Lung (tissue), 12 donors: ENCODE measurements around the gene MPL. TPM values are rescaled to one million over a fixed set of nuclear protein-coding genes. Genes with fewer than 3 reads are reported as not detected.

ENCODE experiments used
- ATAC-seq: fragments of 200-7000 bp; cut with Tn5 transposase; one replicate; pipeline ENCODE4 v1.9.1; 2020; ENCODE audit warnings: moderate number of reproducible peaks; ENCODE audit not compliant: insufficient read depth, low FRiP score
- DNase-seq, 3 donors: peaks; one replicate each; pipeline ENCODE4 v3.0.0-alpha.2; 2013 to 2017
- H3K27ac ChIP-seq, 2 donors: one replicate each; pipeline ENCODE4 v1.5.1; 2013; ENCODE audit warnings: mild to moderate bottlenecking in 2 of 2, moderate library complexity in 2 of 2, control low read depth in 1 of 2, inconsistent platforms in 1 of 2, low read depth in 1 of 2, low read length in 1 of 2
- H3K27me3 ChIP-seq, 3 donors: one replicate each; pipeline ENCODE4 v1.5.1; 2013; ENCODE audit warnings: low read length in 2 of 3; ENCODE audit not compliant: control insufficient read depth in 3 of 3, insufficient read depth in 3 of 3
- H3K36me3 ChIP-seq, 4 donors: one replicate each; pipeline ENCODE4 v1.5.1; 2013; ENCODE audit warnings: low read length in 4 of 4, mild to moderate bottlenecking in 1 of 4, moderate library complexity in 1 of 4; ENCODE audit not compliant: control insufficient read depth in 4 of 4, insufficient read depth in 4 of 4
- H3K4me1 ChIP-seq, 5 donors: one replicate each; pipeline ENCODE4 v1.5.1; 2013; ENCODE audit warnings: low read length in 5 of 5, mild to moderate bottlenecking in 2 of 5, moderate library complexity in 1 of 5; ENCODE audit not compliant: control insufficient read depth in 5 of 5, insufficient read depth in 5 of 5
- H3K4me3 ChIP-seq: one replicate; pipeline ENCODE4 v1.5.1; 2013; ENCODE audit warnings: mild to moderate bottlenecking, control low read depth, moderate library complexity
- H3K9ac ChIP-seq, 2 donors: one replicate each; pipeline ENCODE4 v1.5.1; 2013; ENCODE audit warnings: low read length in 2 of 2, control low read depth in 1 of 2; ENCODE audit not compliant: insufficient read depth in 1 of 2
- H3K9me3 ChIP-seq, 4 donors: one replicate each; pipeline ENCODE4 v1.5.1; 2013; ENCODE audit warnings: low read length in 3 of 4, mild to moderate bottlenecking in 1 of 4, moderate library complexity in 1 of 4; ENCODE audit not compliant: control insufficient read depth in 4 of 4, insufficient read depth in 3 of 4
- WGBS, 2 donors: extraction: QIAGEN DNeasy Blood & Tissue Kit; methylation state at CpG; one replicate each; pipeline ENCODE4 v1.1.7; 2013; 5-methylcytosine and 5-hydroxymethylcytosine counted together
- polyA plus RNA-seq, 2 donors: library from polyadenylated mRNA; stranded (reverse); fragments of 200-250 nt; gene quantifications; one replicate each; pipeline ENCODE4 v1.2.1, GENCODE V29; 2013
- total RNA-seq, 2 donors: library from RNA; depleted of rRNA in 1 of 2; stranded (reverse); fragments of >200 nt in 1 of 2; gene quantifications; one replicate each; pipeline ENCODE4 v1.2.1, GENCODE V29; 2014 to 2021
- TF ChIP-seq, protein P1 (sequence below): IDR thresholded peaks from 2 replicates; pipeline ENCODE4 v1.5.1; 2012; ENCODE audit warnings: mild to moderate bottlenecking; ENCODE audit errors: control extremely low read depth, extremely low read depth
- donor health status: control.
- donor health status: control.
- donor health status: Bipolar disorder and iron deficiency.
- donor health status: healthy.
- donor health status: DM: yes; HTN: yes; CAD: no.

MPL gene
- total and polyA plus RNA-seq, 4 donors, result 0.12 to 0.67 (median 0.43) TPM

DNA sequence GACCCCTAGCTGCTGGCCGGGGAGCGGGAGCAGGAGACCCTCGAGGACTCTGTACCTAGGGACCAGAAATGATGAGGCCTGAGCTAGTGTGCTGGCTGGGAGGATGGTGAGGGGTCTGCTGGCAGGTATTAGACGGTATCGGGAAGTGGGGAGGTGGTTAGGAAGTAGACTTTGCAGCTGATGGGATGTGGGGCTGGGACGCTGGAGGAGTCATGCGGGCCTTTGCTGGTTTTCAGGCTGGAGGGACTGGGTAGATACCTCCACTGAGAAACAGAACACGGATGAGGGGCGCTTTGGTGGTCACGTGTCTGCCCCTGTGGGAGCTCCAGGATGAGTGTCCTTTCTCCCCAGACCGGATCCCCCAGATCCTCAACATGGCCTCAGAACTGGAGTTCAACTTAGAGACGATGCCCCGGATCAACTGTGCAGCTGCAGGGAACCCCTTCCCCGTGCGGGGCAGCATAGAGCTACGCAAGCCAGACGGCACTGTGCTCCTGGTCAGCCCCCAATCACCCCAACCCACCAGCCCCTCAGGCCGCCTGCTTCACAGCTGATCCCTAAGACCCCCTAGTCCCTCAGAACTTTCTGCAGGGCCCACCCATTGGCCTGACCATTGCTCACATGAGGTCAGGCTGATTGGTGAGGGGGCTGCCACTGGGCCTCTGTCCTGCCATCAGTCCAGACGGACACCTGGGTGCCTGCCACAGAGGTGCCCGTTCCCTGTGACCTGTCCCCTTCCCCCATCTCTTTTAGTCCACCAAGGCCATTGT lies 28.8 kb upstream of the MPL start:
- H3K9ac ChIP-seq, result no peak overlapping the region
- no peaks in the 10 kb centered on the region for H3K9me3 ChIP-seq
- H3K4me3 ChIP-seq, result no peak overlapping the region
- peaks cover 0 to 19% (median 0%) of the 10 kb centered on the region in 4 donors for H3K36me3 ChIP-seq
- DNase-seq (no peak), ATAC-seq (no peak)
- WGBS, 2 donors, result 90 to 95% methylated on average over 20 of the region's 20 CpGs
- TF ChIP-seq, protein P1, sequence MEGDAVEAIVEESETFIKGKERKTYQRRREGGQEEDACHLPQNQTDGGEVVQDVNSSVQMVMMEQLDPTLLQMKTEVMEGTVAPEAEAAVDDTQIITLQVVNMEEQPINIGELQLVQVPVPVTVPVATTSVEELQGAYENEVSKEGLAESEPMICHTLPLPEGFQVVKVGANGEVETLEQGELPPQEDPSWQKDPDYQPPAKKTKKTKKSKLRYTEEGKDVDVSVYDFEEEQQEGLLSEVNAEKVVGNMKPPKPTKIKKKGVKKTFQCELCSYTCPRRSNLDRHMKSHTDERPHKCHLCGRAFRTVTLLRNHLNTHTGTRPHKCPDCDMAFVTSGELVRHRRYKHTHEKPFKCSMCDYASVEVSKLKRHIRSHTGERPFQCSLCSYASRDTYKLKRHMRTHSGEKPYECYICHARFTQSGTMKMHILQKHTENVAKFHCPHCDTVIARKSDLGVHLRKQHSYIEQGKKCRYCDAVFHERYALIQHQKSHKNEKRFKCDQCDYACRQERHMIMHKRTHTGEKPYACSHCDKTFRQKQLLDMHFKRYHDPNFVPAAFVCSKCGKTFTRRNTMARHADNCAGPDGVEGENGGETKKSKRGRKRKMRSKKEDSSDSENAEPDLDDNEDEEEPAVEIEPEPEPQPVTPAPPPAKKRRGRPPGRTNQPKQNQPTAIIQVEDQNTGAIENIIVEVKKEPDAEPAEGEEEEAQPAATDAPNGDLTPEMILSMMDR, result no peak
- peaks cover 0 to 26% (median 10%) of the 10 kb centered on the region in 5 donors for H3K4me1 ChIP-seq
- H3K27me3 ChIP-seq, result no peaks in the 10 kb centered on the region
- peak overlapping the region in 1 of 2 donors; percentile 37 for H3K27ac ChIP-seq

- Histone ChIP-seq H3K4me3 (no peak overlapping the region), H3K36me3 (peaks cover 0 to 19% (median 0%) of the 10 kb centered on the region in 4 donors), H3K9ac (no peak overlapping the region), H3K9me3 (no peaks in the 10 kb centered on the region), H3K27ac (peak overlapping the region in 1 of 2 donors; percentile 37), H3K27me3 (no peaks in the 10 kb centered on the region), H3K4me1 (peaks cover 0 to 24% (median 3%) of the 10 kb centered on the region in 5 donors)
- WGBS, 2 donors, result 88 to 91% methylated on average over 13 of the region's 13 CpGs
- TF ChIP-seq, protein P1, result no peak
- DNase-seq (no peak), ATAC-seq (no peak)
Observed at GRCh38 chr1:43309405-43310025, 28.1 kb upstream of the MPL start.

DNA sequence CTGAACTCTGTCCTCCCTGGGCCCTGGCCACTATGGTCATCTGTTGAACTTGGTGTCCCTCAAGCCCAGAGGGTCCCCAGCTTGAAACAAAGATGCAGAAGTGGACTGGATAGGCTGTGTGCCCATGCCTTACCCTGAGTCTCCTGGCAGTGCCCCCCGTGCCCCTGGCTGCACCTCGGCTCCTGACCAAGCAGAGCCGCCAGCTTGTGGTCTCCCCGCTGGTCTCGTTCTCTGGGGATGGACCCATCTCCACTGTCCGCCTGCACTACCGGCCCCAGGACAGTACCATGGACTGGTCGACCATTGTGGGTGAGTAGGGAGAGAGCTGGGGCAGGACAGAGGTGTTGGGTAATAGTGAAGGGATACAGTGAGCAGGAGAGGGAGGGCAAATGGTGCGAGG lies 26.1 kb upstream of the MPL start:
- Histone ChIP-seq H3K27me3 (no peaks in the 10 kb centered on the region), H3K9me3 (no peaks in the 10 kb centered on the region), H3K4me1 (peaks cover 0 to 8% (median 0%) of the 10 kb centered on the region in 5 donors), H3K36me3 (peaks cover 0 to 14% (median 0%) of the 10 kb centered on the region in 4 donors), H3K27ac (no peak overlapping the region), H3K4me3 (no peak overlapping the region), H3K9ac (no peak overlapping the region)
- no peak for DNase-seq
- 93 to 96% methylated on average over 9 of the region's 9 CpGs for WGBS, 2 donors
- TF ChIP-seq, protein P1, result no peak
- no peak for ATAC-seq
